Mucosa of descending colon (tissue), 3 donors: ENCODE results near the gene BCL11B. TPM values are rescaled to one million over a fixed set of nuclear protein-coding genes. Genes with fewer than 3 reads are reported as not detected.

Experiments used
- ATAC-seq: fragments of 200-7000 bp; cut with Tn5 transposase; one replicate; pipeline ENCODE4 v1.9.1; 2020; ENCODE audit warnings: mild to moderate bottlenecking, moderate library complexity
- DNase-seq, 3 donors: peaks; one replicate each; pipeline ENCODE4 v3.0.0-alpha.2; 2020
- H3K36me3 ChIP-seq: fragments of 200-600 bp; one replicate; pipeline ENCODE4 v1.8.0; 2021; ENCODE audit warnings: low read depth, mild to moderate bottlenecking
- H3K4me1 ChIP-seq: fragments of 200-600 bp; one replicate; pipeline ENCODE4 v1.8.0; 2021; ENCODE audit warnings: low read depth, mild to moderate bottlenecking
- H3K4me3 ChIP-seq: fragments of 200-600 bp; one replicate; pipeline ENCODE4 v1.8.0; 2021; ENCODE audit warnings: mild to moderate bottlenecking
- H3K9me3 ChIP-seq: fragments of 200-600 bp; one replicate; pipeline ENCODE4 v1.8.0; 2021; ENCODE audit warnings: mild to moderate bottlenecking
- intact Hi-C, 2 donors: fragments of 100-400 bp; cut with DNase I in 1 of 2; cut with micrococcal nuclease in 1 of 2; formaldehyde crosslinking; loops; one replicate each; pipeline versions ENCODE4 v1.11.0 to v1.11.1; 2022; cut with DNase I, micrococcal nuclease
- total RNA-seq, 3 donors: library from RNA; stranded (reverse); fragmentation: NEBNext Ultra II Directional in 2 of 3; extraction: Animal tissue kit (Norgen Biotek cat#: 25700) in 2 of 3; gene quantifications; one replicate each; pipeline versions ENCODE4 v1.2.1 to v1.2.4, GENCODE V29; 2021 to 2023
- TF ChIP-seq, protein P1 (sequence below): fragments of 200-600 bp; IDR thresholded peaks from one replicate; pipeline ENCODE4 v1.8.0; 2022; ENCODE audit warnings: antibody characterized with exemption, mild to moderate bottlenecking
- donor health status: DM: no; HTN: no; CAD: no; lungs with moderate emphysema.
- donor health status: DM: no; HTN: no; CAD: no.
- donor health status: DM: no; HTN: yes; CAD: no.

The BCL11B gene
- total RNA-seq, 3 donors from 2014 or later: 2.5 to 5.6 (median 4.9) TPM

DNA sequence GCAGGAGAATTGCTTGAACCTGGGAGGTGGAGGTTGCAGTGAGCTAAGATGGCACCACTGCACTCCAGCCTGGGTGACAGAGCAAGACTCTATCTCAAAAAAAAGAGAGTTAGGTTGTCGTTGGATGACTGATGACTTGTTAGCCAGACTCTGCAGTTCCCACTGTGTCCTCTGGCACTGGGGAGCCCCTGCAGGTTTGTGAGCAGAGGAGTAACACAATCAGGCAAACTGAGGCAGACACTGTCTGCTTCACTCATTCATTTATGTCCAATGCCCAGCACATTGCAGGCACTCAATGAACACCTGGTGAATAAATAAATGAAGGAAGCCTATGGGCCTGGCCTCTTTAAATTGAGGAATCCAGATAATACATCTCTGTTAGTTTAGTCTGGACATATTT is 41.2 kb upstream of the BCL11B start:
- Histone ChIP-seq H3K4me1 (peaks cover 21% of the 10 kb centered on the region), H3K36me3 (no peaks in the 10 kb centered on the region), H3K9me3 (no peaks in the 10 kb centered on the region), H3K4me3 (no peak overlapping the region)
- DNase-seq (no peak), ATAC-seq (no peak)
- intact Hi-C loops: no loop called here
- TF ChIP-seq, protein P1, sequence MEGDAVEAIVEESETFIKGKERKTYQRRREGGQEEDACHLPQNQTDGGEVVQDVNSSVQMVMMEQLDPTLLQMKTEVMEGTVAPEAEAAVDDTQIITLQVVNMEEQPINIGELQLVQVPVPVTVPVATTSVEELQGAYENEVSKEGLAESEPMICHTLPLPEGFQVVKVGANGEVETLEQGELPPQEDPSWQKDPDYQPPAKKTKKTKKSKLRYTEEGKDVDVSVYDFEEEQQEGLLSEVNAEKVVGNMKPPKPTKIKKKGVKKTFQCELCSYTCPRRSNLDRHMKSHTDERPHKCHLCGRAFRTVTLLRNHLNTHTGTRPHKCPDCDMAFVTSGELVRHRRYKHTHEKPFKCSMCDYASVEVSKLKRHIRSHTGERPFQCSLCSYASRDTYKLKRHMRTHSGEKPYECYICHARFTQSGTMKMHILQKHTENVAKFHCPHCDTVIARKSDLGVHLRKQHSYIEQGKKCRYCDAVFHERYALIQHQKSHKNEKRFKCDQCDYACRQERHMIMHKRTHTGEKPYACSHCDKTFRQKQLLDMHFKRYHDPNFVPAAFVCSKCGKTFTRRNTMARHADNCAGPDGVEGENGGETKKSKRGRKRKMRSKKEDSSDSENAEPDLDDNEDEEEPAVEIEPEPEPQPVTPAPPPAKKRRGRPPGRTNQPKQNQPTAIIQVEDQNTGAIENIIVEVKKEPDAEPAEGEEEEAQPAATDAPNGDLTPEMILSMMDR: no peak

DNA sequence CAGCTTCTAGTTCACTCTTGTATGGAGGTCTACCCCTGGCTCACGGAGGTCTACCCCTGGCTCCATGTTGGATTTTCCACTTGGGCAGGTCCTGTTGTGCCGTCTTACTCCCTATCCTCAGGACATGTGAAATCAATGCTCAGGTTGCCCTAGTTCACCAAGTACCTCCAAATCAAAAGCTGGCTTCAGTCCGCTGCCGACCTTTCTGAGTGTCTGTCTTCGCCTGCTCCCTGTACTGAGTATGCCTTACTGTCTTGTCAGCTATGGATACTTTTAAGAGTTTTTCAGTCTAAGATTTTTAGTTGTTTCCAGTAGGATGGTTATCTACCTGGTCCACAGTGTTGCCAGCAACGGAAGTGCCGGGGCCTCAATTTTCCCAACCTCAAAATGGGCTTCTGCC is 40.1 kb upstream of the BCL11B start:
- intact Hi-C loops: no loop called here
- Histone ChIP-seq H3K9me3 (no peaks in the 10 kb centered on the region), H3K4me3 (no peak overlapping the region), H3K36me3 (no peaks in the 10 kb centered on the region), H3K4me1 (peaks cover 15% of the 10 kb centered on the region)
- ATAC-seq (no peak), DNase-seq (no peak)
- TF ChIP-seq, protein P1: no peak

DNA sequence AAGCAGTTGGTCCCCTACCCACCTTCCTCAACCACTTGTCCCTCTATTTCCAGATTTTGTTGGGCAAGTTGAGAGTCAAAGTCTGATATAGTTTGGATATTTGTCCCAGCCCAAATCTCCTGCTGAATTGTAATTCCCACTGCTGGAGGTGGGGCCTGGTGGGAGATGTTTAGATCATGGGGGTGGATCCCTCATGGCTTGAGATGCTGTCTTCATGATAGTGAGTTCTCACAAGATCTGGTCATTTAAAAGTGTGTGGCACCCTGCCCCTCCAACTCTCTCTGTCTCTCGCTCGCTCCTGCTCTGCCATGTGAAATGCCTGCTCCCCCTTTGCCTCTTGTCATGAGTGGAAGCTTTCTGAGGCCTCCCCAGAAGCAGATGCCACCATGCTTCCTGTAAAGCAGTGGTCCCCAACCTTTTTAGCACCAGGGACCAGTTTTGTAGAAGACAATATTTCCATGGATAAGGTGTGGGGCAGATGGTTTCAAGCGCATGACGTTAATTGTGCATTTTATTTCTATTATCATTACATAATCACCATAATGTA is 37.3 kb upstream of the BCL11B start:
- H3K9me3 ChIP-seq: no peaks in the 10 kb centered on the region
- H3K36me3 ChIP-seq: no peaks in the 10 kb centered on the region
- no peak for DNase-seq
- ATAC-seq: no peak
- no peaks in the 10 kb centered on the region for H3K4me1 ChIP-seq
- intact Hi-C loops: no loop called here
- TF ChIP-seq, protein P1: no peak
- H3K4me3 ChIP-seq: no peak overlapping the region

DNA sequence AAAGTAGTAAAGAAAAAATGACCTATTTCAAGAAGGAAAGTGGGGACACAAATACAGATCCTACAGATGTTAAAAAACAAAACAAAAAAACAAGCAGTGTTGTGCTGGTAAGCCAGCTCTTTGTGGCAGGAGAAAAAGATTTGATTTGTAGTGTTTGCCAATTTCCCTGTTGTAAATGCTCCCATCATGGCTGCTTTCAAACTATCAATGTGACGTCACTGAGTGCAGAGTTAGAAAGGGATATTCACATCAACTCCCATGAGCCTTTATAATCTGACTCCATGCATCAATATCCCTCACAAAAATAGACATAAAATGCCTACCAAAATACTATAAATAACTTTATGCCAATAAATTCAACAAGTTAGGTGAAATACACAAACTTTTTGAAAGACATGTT is 32.2 kb upstream of the BCL11B start:
- no peaks in the 10 kb centered on the region for H3K4me1 ChIP-seq
- intact Hi-C loops: no loop called here
- no peaks in the 10 kb centered on the region for H3K36me3 ChIP-seq
- no peak overlapping the region for H3K4me3 ChIP-seq
- no peak for ATAC-seq
- H3K9me3 ChIP-seq: no peaks in the 10 kb centered on the region
- TF ChIP-seq, protein P1: no peak
- DNase-seq: no peak

DNA sequence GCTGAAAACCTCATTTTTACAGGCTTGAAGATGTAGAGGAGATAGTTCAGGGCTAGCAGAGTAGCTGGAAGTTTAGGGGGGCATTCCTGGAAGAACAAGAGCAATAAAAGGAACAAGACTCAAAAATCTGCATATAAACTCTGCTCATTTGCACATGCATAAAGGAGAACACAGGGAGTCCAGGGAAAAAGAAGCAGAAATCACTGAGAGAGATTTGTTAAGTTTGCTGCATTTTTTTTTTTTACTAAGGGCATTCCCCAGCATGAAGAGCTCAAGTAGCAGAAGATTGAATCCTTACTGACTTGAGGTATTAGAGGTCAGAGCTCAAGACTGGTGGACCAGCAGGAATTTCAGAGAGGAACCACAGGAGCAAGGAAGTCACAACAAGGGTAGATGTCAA is 28.2 kb upstream of the BCL11B start:
- TF ChIP-seq, protein P1: no peak
- intact Hi-C loops: no loop called here
- no peak for DNase-seq
- no peaks in the 10 kb centered on the region for H3K4me1 ChIP-seq
- ATAC-seq: no peak
- no peak overlapping the region for H3K4me3 ChIP-seq
- no peaks in the 10 kb centered on the region for H3K36me3 ChIP-seq
- H3K9me3 ChIP-seq: no peaks in the 10 kb centered on the region

DNA sequence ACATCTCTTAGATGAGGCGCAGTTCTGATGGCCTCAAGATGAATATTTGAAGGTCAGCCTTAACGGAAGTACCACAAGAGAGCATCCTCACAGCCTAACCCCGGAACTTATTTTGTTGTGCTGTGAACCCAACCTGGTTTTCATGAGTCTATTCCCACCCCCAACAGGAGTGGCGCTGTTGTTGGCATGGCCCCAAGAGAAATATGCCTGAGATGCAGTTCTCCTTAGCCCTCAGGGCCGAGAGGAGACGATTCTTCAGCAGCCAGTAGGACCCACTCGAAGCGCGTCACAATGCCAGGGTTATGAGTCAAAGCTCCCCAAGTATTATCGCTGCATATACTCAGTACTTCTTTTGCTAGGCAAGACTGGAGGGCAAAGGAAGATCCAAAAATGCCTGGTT is 24.5 kb upstream of the BCL11B start:
- Histone ChIP-seq H3K9me3 (no peaks in the 10 kb centered on the region), H3K36me3 (no peaks in the 10 kb centered on the region), H3K4me1 (no peaks in the 10 kb centered on the region), H3K4me3 (no peak overlapping the region)
- TF ChIP-seq, protein P1: no peak
- intact Hi-C loops: no loop called here
- ATAC-seq (no peak), DNase-seq (no peak)
